ENCODE results near the gene BIN1. TPM values are rescaled to one million over a fixed set of nuclear protein-coding genes. Genes with fewer than 3 reads are reported as not detected.

BIN1 gene
- total RNA-seq, 1 experiment from 2014 or later: 90.4 TPM

DNA sequence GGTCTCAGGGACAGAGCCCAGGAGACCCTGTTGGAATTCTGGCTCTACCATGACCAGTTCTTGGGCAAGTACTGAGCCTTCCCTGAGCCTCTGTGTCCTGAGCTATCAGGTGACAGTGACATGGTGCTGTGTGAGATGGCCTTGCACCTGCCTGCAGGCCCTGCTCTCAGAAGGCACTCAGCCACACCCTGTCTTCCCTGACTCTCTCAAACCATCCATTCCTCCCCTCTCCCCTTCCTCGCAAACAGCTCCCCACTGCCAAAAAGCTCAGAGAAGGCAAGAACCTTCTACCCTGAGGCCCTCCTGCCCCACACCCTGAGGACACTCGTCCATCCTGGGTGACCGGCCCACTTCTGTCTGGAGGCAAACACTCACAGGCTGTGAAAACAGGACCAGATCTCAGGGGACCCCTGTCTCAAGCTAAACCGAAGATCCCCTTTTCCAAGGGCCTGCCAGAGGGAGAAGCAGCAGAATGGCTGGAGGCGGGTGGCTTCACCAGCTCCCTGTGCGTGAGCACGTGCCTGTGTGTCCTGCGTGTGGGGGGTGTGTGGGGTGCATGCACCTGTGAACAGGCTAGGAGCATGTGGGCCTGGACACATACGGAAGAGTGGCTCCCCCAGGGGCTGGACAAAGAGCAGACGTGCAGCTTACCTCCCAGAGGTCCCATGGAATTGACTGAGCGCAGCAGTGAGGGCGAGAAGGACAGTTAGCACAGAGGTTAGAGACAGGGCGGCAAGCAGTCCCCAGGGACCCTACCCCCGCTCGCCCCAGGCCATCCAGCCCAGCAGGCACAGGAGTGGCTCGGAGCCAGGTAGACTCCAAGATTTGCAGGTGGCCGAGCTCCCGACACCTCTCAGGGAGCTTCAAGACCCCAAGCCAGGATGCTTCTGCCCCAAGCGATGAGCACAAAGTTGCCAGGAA lies 53.9 kb downstream of the BIN1 start:
- no peaks in the 10 kb centered on the region for H3K4me1 ChIP-seq
- H3K27ac ChIP-seq: no peak overlapping the region
- no peak overlapping the region for H3K4me3 ChIP-seq
- H3K9me3 ChIP-seq (replicated peaks): no peaks in the 10 kb centered on the region
- H3K27me3 ChIP-seq: no peaks in the 10 kb centered on the region
- no peak for DNase-seq
- no peaks in the 10 kb centered on the region for H3K36me3 ChIP-seq

DNA sequence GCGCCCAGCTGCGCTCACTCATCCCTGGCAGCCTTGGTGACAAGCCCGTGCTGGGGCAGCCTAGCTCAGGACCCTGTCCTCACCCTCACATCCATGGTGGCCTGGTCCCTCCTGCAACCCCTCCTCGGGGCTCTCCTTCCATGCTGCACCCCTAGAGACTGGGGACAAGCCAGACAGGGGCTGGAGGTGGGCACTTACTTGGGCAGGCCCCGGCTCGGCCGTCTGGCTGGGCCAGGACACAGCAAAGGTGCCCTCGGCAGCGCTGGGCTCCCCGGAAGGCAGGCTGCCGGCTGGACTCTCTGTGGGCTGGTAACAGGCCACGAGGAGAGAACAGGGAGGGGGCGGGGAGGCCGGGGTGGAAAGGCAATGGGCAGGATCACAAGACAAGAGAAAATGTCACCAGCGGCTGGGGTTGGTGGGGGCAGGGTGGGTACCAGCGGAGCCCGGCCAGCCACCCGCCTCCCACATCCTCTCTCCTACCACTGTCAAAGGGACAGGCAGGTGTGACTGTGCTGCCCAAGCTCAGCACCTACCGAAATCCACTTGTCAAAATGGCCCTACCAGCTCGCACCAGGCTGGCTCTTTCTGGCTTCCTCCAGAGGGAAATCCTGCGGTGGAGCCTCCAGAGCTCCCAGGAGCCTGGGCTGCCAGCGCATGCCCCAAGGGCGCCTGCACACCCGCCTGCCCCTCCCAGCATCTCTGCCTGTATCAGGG lies 54.7 kb downstream of the BIN1 start:
- Histone ChIP-seq H3K27ac (no peak overlapping the region), H3K27me3 (no peaks in the 10 kb centered on the region; the same call in 1 of the 2 replicates), H3K36me3 (no peaks in the 10 kb centered on the region), H3K4me3 (no peak overlapping the region), H3K9me3 (replicated peaks) (no peaks in the 10 kb centered on the region), H3K4me1 (no peaks in the 10 kb centered on the region)
- no peak for DNase-seq

GRCh38 chr2:127051116-127052056 lies 55.6 kb downstream of the BIN1 start:
- DNase-seq: no peak
- Histone ChIP-seq H3K27ac (no peak overlapping the region), H3K36me3 (no peaks in the 10 kb centered on the region), H3K4me1 (no peaks in the 10 kb centered on the region), H3K9me3 (replicated peaks) (no peaks in the 10 kb centered on the region), H3K4me3 (no peak overlapping the region), H3K27me3 (no peaks in the 10 kb centered on the region; the same call in 1 of the 2 replicates)

DNA sequence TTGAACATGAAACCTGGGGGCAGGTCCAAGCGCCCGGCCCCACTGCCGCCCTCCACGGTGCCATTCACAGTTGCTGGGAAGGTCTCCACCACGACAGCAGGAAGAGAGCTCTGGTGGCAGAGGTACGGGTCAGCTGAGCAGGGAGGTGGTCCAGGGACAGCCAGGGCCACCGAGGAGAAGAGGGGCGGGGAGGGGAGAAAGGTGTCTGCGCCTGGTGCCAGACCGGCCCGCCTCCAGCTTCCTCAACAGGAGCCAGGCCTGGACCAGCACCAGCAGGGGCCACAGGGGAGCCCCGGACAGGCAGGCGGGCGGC lies 56.2 kb downstream of the BIN1 start:
- no peaks in the 10 kb centered on the region for H3K4me1 ChIP-seq
- no peak for DNase-seq
- no peak overlapping the region for H3K27ac ChIP-seq
- no peaks in the 10 kb centered on the region for H3K9me3 ChIP-seq (replicated peaks)
- no peaks in the 10 kb centered on the region for H3K36me3 ChIP-seq
- no peak overlapping the region for H3K4me3 ChIP-seq
- no peaks in the 10 kb centered on the region; the same call in 1 of the 2 replicates for H3K27me3 ChIP-seq

DNA sequence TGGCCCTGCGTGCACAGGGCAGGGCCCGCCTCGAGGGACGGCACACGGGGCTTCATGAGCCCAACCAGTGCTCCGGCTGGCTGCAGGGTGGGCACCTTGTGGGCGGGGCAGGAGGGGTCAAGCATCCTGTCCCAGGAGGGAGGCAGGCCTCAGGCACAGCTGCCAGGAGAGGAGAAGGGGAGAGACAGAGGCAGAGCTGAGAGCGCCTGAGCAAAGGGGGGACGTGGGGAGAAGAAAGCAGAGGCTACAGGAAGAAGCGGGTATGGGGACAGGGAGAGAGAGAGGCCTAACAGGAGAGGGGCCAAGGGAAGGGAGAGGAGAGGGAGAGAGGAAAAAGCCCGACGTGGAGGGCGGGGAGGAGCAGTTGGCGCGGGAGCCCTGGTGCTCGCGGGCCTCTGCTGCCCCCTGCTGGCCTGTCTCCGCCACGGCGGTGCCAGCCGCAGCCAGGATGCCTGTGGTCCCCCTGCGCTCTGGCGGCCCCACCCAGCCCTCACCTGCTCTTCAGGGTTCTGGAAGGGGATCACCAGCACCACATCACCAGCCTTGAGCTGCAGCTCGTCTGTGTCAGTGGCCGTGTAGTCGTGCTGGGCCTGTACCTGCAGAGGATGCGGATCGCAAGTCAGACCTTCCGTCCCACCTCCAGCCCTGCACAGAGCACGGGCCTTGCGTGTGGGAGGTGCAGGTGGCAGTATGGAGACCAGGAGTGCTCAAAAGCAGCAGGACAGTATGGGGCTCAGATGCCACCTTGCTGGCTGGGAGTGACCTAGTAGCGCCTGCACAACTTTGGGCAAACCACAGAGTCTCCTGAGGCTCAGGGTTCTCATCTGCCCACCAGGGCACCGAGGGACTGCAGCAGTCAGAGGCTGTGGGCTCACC lies 56.8 kb downstream of the BIN1 start:
- no peak overlapping the region for H3K4me3 ChIP-seq
- H3K27me3 ChIP-seq: no peaks in the 10 kb centered on the region; the same call in 1 of the 2 replicates
- H3K9me3 ChIP-seq (replicated peaks): no peaks in the 10 kb centered on the region
- H3K27ac ChIP-seq: no peak overlapping the region
- no peaks in the 10 kb centered on the region for H3K36me3 ChIP-seq
- no peaks in the 10 kb centered on the region for H3K4me1 ChIP-seq
- peak; percentile 60 to 75 for DNase-seq

DNA sequence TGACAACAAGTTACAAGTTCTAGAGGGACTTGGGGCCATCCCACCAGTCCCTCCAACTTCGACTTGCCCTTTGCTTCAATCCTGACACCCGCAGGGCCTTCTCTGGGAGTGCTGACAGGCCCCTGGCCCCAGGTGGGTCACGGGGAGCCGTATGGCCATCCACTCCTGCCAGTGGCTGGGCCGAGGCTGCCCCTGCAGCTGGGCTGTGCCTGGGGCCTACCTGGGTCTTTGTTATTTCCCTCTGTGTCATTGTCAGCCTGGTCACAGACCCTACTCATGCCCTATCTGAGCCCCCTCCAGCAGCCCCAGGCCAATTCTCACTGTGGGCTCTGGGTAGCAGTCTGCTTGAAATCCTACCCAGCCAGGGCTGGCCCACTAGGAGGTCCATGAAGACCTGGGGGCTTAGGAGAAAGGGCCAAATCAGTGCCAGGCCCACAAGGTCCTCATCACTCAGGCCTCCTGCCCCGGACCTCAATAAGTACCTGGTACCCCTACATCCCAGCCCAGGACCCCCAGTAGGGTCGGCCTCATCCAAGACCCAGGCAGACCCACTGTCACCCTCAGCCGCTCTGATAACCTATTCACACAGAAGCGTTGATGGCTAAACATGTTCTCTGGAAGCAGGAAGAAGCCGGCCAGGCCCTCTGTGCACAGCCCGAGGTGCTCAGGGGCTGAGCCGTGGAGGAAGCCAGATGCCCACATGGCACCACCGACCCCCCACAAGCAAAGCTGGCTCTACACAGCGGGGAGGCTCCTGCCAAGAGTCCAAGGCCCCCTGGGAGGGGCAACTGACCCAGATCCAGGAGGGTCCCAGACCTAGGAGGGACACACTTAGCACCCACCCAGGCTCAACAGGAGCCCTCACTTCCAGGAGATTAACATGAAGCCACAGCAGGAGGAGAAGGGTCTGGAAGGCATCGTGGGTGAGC lies 57.7 kb downstream of the BIN1 start:
- no peak for DNase-seq
- no peak overlapping the region for H3K27ac ChIP-seq
- H3K36me3 ChIP-seq: no peaks in the 10 kb centered on the region
- H3K4me1 ChIP-seq: no peaks in the 10 kb centered on the region
- 0 out of 2 replicates have a peak, but pooled peaks cover 2% of the 10 kb centered on the region for H3K9me3 ChIP-seq (replicated peaks)
- no peak overlapping the region for H3K4me3 ChIP-seq
- H3K27me3 ChIP-seq: no peaks in the 10 kb centered on the region; the same call in 1 of the 2 replicates

- no peaks in the 10 kb centered on the region for H3K4me1 ChIP-seq
These were observed 58.4 kb downstream of the BIN1 start for GRCh38 chr2:127048618-127048935.

DNA sequence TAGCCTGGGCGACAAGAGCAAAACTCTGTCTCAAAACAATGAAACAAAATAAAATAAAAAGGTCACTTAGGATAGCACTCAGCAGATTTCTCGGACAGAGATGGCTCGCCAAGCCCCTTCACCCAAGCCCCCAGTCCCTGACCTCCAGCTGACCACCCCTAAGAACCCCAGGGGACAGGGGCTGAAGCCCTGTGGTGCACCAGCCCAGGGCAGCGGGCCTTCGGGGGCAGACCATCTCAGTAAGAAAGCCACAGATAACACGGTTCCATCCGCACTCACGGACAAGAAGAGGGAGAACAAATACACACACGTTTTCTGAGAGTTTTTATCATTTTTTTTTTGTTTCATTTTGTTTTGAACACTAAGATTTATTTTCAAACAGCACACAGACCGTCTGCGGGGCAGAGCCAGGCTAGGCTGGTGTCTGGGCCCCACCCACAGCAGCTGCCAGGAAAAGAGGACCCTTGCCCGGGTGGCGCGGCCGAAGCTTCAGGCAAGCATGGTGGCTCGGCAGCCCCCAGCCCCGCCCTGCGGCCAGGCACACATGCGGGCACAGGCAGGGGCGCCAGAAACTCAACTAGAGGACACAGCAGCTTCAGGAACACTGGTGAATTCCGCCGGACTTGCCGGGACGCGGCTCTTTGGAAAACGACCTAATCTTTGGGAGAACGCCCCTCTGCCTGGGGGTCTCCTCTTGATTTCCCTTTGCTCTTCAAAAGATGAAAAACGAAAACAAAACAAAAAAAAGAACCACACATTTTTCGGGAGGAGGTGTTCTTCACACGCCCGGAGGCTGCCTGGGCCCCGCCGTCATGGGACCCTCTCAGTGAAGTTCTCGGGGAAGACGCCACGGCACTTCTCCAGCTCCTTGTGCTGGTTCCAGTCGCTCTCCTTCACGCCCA lies 59.0 kb downstream of the BIN1 start:
- no peaks in the 10 kb centered on the region; the same call in 1 of the 2 replicates for H3K27me3 ChIP-seq
- no peaks in the 10 kb centered on the region for H3K36me3 ChIP-seq
- no peak overlapping the region for H3K4me3 ChIP-seq
- H3K9me3 ChIP-seq (replicated peaks): 0 out of 2 replicates have a peak, but pooled peaks cover 5% of the 10 kb centered on the region
- H3K4me1 ChIP-seq: no peaks in the 10 kb centered on the region
- no peak for DNase-seq
- H3K27ac ChIP-seq: no peak overlapping the region

More at GRCh38 chr2:127048618-127048935, 58.4 kb downstream of the BIN1 start:
- Histone ChIP-seq H3K36me3 (no peaks in the 10 kb centered on the region), H3K27ac (no peak overlapping the region), H3K9me3 (replicated peaks) (0 out of 2 replicates have a peak, but pooled peaks cover 5% of the 10 kb centered on the region), H3K4me3 (no peak overlapping the region), H3K27me3 (no peaks in the 10 kb centered on the region; the same call in 1 of the 2 replicates)
- no peak for DNase-seq

GRCh38 chr2:127047054-127047453 lies 59.9 kb downstream of the BIN1 start:
- Histone ChIP-seq H3K27me3 (no peaks in the 10 kb centered on the region; the same call in 1 of the 2 replicates), H3K4me3 (no peak overlapping the region), H3K4me1 (no peaks in the 10 kb centered on the region), H3K36me3 (no peaks in the 10 kb centered on the region), H3K27ac (no peak overlapping the region), H3K9me3 (replicated peaks) (0 out of 2 replicates have a peak, but pooled peaks cover 5% of the 10 kb centered on the region)
- no peak for DNase-seq

GRCh38 chr2:127046579-127046978 lies 60.4 kb downstream of the BIN1 start:
- no peaks in the 10 kb centered on the region; the same call in 1 of the 2 replicates for H3K27me3 ChIP-seq
- DNase-seq: no peak
- H3K36me3 ChIP-seq: no peaks in the 10 kb centered on the region
- no peaks in the 10 kb centered on the region for H3K4me1 ChIP-seq
- no peak overlapping the region for H3K4me3 ChIP-seq
- 0 out of 2 replicates have a peak, but pooled peaks cover 5% of the 10 kb centered on the region for H3K9me3 ChIP-seq (replicated peaks)
- no peak overlapping the region for H3K27ac ChIP-seq

- no peak overlapping the region for H3K4me3 ChIP-seq
- H3K36me3 ChIP-seq: no peaks in the 10 kb centered on the region
- no peaks in the 10 kb centered on the region; the same call in 1 of the 2 replicates for H3K27me3 ChIP-seq
- H3K9me3 ChIP-seq (replicated peaks): 0 out of 2 replicates have a peak, but pooled peaks cover 5% of the 10 kb centered on the region
- no peaks in the 10 kb centered on the region for H3K4me1 ChIP-seq
- no peak overlapping the region for H3K27ac ChIP-seq
- no peak for DNase-seq
These were observed 61.0 kb downstream of the BIN1 start for GRCh38 chr2:127045792-127046501.
